RWPE1 (cell line): ENCODE data around the gene USP7.

Experiments
- CTCF ChIA-PET: fragments of 350-600 bp; sonication (Branson Sonifier 250); formaldehyde crosslinking; extraction: SDS; loops from one replicate; lab custom pipeline; 2021; lab: Yijun Ruan, JAX
- POLR2A ChIA-PET: fragments of 400-600 bp; formaldehyde crosslinking; extraction: SDS; loops from one replicate; lab custom pipeline; 2020; ENCODE audit warnings: antibody characterized with exemption; ENCODE audit not compliant: low non-redundant PET; lab: Yijun Ruan, JAX
- DNase-seq: peaks from one replicate; pipeline ENCODE4 v3.0.0; 2012; ENCODE audit warnings: low spot score
- H3K27ac ChIP-seq: fragments of 450-650 bp; 2 replicates; pipeline ENCODE4 v1.5.1; 2017
- TF ChIP-seq, protein P1 (sequence below): fragments of 450-650 bp; conservative IDR thresholded peaks from 2 replicates; pipeline ENCODE4 v1.5.1; 2017; ENCODE audit warnings: low read depth, mild to moderate bottlenecking

Gene USP7

DNA sequence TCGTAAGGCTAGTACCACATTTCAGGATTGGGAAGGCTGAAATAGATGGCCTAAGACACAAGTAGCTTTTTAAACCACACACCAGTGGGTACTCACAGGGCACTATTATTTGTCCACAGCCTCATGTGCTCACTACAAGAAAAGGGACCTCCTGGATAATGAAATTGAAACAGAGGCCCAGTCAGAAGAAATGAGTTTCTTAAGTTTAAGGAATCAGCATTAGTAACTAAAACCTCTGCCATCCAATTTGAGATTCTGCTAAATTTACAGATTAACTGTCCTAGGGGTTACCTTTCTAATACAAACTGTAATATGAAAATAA, 3.0 kb downstream of the USP7 start:
- H3K27ac ChIP-seq, result no peak overlapping the region
- ChIA-PET POLR2A (no interaction called here), CTCF (interaction anchor here (0.6 kb wide), 1 partner anchor 1689 kb away, joined by 3 read pairs; no protein-coding TSS in a partner anchor)
- TF ChIP-seq, protein P1, sequence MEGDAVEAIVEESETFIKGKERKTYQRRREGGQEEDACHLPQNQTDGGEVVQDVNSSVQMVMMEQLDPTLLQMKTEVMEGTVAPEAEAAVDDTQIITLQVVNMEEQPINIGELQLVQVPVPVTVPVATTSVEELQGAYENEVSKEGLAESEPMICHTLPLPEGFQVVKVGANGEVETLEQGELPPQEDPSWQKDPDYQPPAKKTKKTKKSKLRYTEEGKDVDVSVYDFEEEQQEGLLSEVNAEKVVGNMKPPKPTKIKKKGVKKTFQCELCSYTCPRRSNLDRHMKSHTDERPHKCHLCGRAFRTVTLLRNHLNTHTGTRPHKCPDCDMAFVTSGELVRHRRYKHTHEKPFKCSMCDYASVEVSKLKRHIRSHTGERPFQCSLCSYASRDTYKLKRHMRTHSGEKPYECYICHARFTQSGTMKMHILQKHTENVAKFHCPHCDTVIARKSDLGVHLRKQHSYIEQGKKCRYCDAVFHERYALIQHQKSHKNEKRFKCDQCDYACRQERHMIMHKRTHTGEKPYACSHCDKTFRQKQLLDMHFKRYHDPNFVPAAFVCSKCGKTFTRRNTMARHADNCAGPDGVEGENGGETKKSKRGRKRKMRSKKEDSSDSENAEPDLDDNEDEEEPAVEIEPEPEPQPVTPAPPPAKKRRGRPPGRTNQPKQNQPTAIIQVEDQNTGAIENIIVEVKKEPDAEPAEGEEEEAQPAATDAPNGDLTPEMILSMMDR, result no peak
- DNase-seq, result no peak

DNA sequence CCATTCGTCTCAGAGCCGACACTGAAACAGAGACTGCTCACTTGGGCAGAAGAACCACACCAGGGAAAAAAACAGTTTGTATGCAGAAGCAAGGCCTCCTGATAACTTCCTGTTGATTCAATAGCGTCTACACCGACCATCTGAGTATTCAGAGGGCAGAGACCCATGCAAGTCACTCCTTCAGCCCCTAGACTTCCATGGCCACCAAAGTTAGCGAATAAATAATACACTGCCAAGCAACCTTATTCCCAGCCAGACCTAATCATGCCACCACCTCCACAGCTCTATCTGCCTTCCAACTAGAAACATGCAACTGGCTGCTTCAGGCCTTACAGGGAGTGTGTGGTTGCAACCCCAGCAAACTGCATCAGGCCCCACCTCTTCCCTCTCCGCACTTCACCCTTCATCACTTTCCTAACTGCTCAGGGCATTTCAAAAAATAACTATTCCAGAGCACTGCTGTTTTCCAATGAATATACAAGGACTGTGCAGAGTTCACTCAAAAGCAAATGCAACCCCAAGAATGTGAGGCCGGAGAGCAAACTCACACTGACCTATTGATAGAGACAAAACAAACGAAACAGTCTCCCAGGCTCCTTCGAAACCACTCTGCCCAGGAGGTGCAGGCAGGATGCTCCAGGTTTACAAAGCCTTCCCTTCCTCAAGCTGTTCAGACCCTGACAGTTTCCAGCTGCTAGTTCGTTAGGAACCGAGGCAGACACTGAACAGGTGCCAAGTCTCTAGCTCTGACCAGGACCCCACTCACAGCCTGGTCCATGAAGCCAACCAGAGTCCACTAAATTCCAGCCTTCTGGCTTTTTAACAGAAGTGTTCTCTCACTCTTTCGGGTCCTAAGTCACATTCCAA, 3.6 kb downstream of the USP7 start:
- POLR2A ChIA-PET, result interaction anchor here (0.7 kb wide), 1 partner anchor 39 kb away, joined by 5 read pairs; no protein-coding TSS in a partner anchor
- no peak for DNase-seq
- CTCF ChIA-PET, result interaction anchor here (0.6 kb wide), 1 partner anchor 105 kb away, joined by 4 read pairs; no protein-coding TSS in a partner anchor
- peak overlapping the region; percentile 4; the same call in 1 of the 2 replicates for H3K27ac ChIP-seq
- TF ChIP-seq, protein P1, result no peak

DNA sequence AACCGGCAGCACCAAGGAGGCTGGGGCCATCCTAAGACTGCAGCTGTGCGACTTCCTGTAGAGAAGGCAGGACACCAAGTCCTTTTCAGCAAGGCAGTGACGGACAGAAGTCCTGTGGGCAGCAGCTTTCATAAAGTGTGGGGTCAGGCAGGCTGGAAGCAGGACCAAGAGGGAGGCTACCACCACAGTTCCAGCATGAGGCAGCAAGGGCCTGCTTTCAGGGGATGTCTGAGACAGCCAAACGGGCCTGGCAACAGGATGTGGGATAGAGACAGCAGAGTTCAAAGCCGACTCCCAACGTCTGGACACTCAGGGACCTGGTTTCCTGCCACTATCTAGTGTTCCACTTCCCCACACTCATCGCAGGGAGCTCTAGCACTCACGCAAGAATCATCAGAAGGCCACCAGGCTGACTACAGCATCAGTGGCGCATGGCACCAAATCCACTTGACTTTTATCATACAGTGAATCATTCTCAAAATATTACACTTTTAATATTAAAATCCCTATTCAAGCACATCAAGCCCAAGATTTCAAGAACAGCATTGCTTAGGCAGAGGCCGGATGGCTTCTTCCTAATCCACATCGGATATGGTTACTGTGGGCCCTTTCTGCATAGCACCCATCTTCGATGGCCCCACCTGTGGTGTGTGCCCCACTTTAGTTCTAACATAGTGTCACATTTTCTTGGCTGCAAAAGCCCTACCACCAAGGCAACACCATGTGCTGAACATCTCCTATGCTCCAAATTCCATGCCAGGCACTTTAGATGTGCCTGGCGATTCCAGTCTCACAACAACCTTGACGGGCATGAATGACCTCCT, 5.2 kb downstream of the USP7 start:
- no peak for DNase-seq
- peak overlapping the region; percentile 56 for H3K27ac ChIP-seq
- ChIA-PET CTCF (interaction anchor here (0.6 kb wide), 1 partner anchor 69 kb away, joined by 4 read pairs; no protein-coding TSS in a partner anchor), POLR2A (no interaction called here)
- TF ChIP-seq, protein P1, result no peak

DNA sequence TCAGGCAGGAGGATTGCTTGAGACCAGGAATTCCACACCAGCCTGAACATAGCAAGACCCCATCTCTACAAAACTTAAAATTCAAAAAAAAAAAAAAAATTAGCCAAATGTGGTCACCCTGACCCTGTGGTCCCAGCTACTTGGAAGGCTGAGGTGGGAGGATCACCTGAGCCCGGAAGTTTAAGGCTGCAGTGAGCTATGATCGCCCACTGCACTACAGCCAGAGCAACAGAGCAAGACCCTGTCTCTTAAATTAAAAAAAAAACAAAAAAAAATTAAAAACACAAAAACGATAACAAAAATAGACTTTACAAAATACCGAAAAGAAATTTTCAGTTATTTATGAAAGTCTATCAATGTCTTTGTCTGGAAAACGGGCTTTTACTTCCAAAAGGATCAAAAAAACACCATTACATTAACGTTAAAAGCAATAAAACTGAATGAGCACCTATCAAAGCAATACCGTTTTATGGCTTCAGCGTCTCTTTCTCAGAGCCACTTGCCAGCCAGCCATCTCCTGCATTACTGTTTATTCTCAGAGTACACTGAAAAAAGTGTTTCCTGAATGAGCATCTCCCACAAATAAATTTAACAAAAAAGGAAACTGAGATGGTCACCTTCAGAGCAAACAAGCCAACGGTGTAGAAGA, 6.1 kb downstream of the USP7 start:
- H3K27ac ChIP-seq, result peak overlapping the region; percentile 56
- CTCF ChIA-PET, result interaction anchor here (1.0 kb wide), 1 partner anchor 22 kb away, joined by 4 read pairs; no protein-coding TSS in a partner anchor
- POLR2A ChIA-PET, result no interaction called here
- TF ChIP-seq, protein P1, result no peak
- no peak for DNase-seq

DNA sequence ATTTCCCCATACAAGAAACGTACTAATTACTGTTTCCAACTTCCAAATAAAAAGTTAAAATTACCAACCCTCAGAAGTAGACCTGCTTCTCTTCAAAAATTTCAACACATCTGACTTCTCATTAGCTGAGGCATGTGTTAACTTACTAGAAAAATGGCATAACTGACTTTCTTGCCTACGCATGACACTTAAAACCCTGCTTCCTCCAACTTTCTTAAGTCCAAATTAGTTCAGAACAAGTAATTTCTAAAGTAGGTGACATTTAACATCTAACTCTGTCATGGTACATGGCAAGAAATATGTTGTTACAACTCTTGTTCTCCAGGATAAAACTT, 6.7 kb downstream of the USP7 start:
- ChIA-PET POLR2A (no interaction called here), CTCF (interaction anchor here (1.0 kb wide), 1 partner anchor 21 kb away, joined by 4 read pairs; no protein-coding TSS in a partner anchor)
- no peak for DNase-seq
- no peak overlapping the region for H3K27ac ChIP-seq
- TF ChIP-seq, protein P1, result no peak
